ENCODE measurements around the gene CD164L2.
"Not testable (repeated sequence)": the region's sequence is repeated elsewhere in the genome, so short reads cannot be mapped to it uniquely, and the experiment has no call there.

Gene CD164L2

GRCh38 chr1:27383039-27383605 is at the start of gene CD164L2:
Gene CD164L2, minus strand, starts transcription at chr1:27383333. Its CDS starts 94 bp downstream, at chr1:27383239.
- no peak for DNase-seq (ENCODE audit: low spot score)

GRCh38 chr1:27432725-27433124 is 49.6 kb upstream of the CD164L2 start:
- not testable (repeated sequence) for DNase-seq (ENCODE audit: low spot score)

DNA sequence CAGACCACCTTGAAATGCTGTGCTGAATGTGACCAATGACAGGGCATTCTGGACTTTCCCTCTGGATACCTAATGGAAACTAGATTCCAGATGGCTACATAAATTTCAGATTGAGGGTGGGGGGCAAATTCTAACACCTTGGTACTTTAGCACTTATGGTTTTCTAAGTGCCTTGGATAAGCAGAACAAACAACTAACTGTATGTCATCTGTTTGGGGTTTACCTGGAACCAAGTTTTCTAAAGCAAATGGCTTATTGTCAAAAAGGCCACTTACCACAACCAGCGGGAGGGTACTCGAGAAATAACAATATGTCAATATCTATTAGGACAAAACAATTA is 48.4 kb upstream of the CD164L2 start:
- no peak for DNase-seq (ENCODE audit: low spot score)

DNA sequence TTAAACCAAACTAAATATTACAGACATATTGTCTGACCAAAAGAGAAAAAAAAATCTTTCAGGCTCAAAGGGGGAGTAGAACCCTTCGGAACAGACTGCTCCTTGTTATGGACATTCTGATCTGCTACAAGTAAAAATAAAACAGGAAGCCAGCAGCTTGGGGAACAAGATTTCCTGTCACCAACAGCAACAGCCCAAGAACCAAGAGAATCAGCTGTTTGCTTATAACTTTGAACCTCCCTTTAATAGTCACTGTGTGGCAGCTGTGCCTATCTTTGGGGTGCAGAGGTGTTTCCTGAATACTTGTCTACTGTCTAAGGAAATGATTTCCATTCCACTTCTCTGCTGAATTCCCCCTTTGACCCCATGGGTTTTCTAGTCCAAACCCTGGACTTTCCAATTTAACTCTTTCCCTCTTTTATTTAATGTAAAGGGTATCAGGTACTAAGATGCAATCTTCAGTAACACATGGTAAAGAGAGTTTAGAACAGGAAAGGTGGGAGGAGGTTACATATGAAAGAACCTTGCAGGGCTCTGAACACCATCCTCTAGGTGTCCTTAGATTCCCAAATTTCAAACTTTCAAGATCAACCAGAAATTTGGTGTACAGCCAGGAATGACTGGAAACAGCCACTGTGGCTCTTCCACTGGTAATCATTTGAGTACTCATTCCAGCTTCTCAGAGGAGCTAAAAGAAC is 47.9 kb upstream of the CD164L2 start:
- no peak for DNase-seq (ENCODE audit: low spot score)

- no peak for DNase-seq (ENCODE audit: low spot score)
Measured at GRCh38 chr1:27429029-27429425, 45.9 kb upstream of the CD164L2 start.

GRCh38 chr1:27428316-27429028 is 45.3 kb upstream of the CD164L2 start:
- no peak for DNase-seq (ENCODE audit: low spot score)

GRCh38 chr1:27427816-27428315 is 44.7 kb upstream of the CD164L2 start:
- no peak for DNase-seq (ENCODE audit: low spot score)

GRCh38 chr1:27427329-27427728 is 44.2 kb upstream of the CD164L2 start:
- no peak for DNase-seq (ENCODE audit: low spot score)

DNA sequence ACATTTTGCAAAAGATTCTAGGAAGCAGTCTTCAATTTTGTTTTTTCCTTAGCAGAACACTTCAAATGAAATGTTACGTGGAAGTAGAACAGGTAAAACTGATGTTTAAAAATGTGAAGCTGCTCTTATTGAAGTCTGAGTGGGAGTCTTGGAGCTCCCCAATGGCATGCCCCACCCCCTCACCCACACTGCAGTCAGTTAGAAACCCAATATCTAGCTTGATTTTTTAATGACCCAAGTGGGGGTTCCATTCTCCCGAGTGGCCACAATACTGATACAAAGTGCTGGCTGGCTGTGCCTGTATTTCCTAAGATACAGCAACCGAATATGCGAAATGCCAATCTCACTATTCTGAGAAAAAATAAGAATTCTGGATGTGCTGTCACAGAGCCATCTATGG is 40.6 kb upstream of the CD164L2 start:
- no peak for DNase-seq (ENCODE audit: low spot score)

GRCh38 chr1:27418326-27419185 is 35.4 kb upstream of the CD164L2 start:
- no peak for DNase-seq (ENCODE audit: low spot score)

DNA sequence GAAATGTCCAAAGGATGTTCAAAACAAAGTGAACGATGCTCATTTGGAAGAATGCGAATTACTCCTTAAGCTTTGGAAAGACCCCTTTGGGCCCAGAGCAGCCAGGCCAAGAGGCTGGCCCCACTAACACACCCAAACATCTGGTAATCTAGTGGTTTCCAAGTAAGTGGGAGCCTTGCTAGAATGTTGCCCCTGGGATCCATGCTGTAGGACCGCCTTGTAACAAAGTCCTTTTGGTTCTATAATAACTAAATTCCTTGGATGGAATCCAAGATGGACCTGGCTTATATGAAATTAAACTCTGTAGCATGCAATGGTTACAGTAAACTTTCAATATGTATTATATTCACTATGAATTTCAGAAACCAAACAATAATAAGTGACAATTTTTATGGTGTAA is 34.6 kb upstream of the CD164L2 start:
- no peak for DNase-seq (ENCODE audit: low spot score)

DNA sequence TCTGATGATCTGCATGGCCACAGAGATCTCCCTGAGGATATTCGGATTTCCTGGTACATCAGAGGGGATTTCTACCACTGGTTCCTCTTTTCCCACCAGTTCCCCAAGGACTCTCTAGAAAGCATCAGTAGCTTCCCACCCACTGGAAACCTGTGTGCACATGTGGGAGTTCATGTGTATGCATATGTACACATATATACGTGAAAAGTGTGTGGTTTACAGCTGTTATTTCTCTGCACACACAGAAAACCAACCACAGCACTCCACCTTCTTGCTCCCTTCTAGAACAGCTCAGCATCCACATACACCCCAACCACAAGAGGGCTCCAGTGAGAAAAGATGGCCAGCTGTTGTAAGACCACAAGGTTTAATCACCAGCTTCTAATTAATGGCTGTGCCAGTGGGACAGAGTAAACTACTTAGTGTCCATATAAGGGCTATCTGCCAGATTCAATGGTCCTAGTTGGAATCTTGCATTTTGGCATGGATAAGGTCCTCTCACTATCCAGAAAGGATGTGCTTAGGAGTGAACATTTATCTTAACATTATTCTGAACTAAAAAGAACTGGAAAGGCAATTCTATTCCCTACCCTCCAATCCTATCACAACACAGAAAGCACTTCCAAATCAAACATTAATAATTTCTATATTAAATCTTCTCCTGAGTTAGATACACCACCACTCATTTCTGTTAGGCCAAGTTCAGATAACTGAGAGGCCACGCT is 33.4 kb upstream of the CD164L2 start:
- DNase-seq (ENCODE audit: low spot score), result no peak

GRCh38 chr1:27414091-27414490 is 31.0 kb upstream of the CD164L2 start:
- DNase-seq (ENCODE audit: low spot score), result no peak

- DNase-seq (ENCODE audit: low spot score), result no peak
Measured at GRCh38 chr1:27413004-27413403, 29.9 kb upstream of the CD164L2 start.

DNA sequence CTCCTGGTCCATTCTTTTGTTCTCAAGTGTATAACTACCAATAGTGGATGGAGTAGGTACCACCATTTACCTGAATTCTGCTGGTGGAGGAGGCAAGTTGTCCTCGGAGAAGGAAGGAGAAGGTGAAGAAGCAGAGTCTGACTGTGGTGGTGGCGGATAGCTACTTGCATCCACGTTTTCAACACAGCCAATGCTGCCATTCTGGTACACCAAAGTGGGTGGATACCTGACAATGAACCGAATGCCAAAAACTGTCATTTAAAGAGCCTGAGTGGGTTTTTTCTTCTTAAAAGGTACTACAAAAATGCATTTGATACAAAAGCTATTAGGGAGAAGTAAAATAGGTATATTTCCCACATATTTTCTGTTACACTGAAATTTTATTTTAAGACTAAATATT is 29.4 kb upstream of the CD164L2 start:
- no peak for DNase-seq (ENCODE audit: low spot score)

GRCh38 chr1:27410709-27411108 is 27.6 kb upstream of the CD164L2 start:
- no peak for DNase-seq (ENCODE audit: low spot score)

DNA sequence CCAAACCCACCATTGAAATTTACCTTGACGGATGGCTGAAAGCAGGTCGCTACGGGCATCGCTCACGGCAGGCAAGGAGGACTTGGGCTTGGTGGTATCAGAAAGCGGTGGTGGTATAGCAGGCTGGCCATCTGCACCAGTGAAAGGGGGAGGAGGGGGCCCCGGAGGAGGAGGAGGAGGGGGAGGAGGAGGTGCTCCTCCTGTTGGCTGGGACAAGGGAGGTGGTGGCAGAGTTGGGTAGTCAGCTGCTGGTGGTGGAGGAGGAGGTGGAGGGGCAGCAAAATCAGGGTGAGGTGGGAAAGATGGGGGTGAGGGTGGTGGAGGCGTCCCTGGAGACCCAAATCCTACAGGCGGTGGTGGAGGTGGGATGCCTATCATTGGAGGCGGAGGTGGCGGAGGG is 26.5 kb upstream of the CD164L2 start:
- DNase-seq (ENCODE audit: low spot score), result no peak

DNA sequence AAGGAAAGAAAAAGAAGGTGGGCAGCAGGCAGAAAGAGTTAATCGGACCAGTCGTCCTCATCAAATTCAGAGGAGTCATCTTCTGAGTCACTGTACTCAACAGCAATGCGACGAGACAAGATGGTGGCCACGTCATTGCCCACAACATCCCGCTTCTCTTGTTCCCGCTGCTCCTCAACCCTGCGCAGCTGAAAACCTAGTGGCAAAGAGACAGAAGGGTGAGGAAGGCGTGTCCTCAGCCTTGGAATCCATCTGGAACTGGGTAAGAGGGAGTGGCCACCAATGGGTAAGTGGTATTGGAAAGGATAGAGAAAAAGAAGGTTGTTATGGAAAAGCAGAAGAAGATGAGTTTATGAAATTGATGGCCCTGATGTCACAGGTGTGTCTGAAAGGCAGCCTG is 25.0 kb upstream of the CD164L2 start:
- no peak for DNase-seq (ENCODE audit: low spot score)

DNA sequence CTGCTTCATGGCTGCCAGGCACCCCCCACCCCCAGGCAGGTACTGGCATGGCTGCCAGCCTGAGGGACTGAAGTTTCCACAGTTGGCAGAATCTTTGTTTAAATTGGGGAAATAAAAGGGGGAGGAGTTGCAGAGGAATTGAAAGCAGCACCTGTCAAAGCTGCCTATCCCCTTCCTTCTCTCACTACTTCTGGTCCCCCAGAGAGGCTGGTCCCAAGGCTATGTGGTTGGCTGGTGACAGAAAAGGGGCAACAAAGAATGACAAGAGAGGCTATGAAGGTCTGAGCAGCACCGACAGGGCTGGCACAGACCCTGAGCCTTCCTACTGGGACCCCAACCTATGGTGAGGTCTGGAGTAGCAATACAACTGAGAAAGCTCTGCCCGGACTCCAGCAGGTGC is 23.7 kb upstream of the CD164L2 start:
- DNase-seq (ENCODE audit: low spot score), result not testable (repeated sequence)

- no peak for DNase-seq (ENCODE audit: low spot score)
Measured at GRCh38 chr1:27406362-27406680, 23.2 kb upstream of the CD164L2 start.

GRCh38 chr1:27405598-27406361 is 22.6 kb upstream of the CD164L2 start:
- DNase-seq (ENCODE audit: low spot score), result not testable (repeated sequence)
